WTC11 (cell line): Measurements from ENCODE around the gene RTBDN. TPM values are rescaled to one million over a fixed set of nuclear protein-coding genes. Genes with fewer than 3 reads are reported as not detected.

ENCODE experiments used
- AFF4 ChIP-seq: sonication (generic); formaldehyde crosslinking; IDR thresholded peaks from 2 replicates; pipeline ENCODE4 v1.8.1; 2023; ENCODE audit warnings: mild to moderate bottlenecking, missing genetic modification reagents, borderline replicate concordance
- E2F1 ChIP-seq: sonication (generic); formaldehyde crosslinking; IDR thresholded peaks from 2 replicates; pipeline ENCODE4 v1.8.0; 2022; ENCODE audit warnings: mild to moderate bottlenecking, missing genetic modification reagents
- ERG ChIP-seq: fragments of 250-450 bp; sonication (Bioruptor Pico); IDR thresholded peaks from 2 replicates; pipeline ENCODE4 v1.8.0; 2021; ENCODE audit warnings: mild to moderate bottlenecking
- STAT6 ChIP-seq: sonication (generic); formaldehyde crosslinking; conservative IDR thresholded peaks from 2 replicates; pipeline ENCODE4 v1.8.1; 2023; ENCODE audit warnings: mild to moderate bottlenecking, low read depth, missing genetic modification reagents, moderate library complexity
- microRNA-seq: library from miRNA; unstranded; fragments of <30 nt; microRNA quantifications from one replicate; pipeline ENCODE4 v1.2.0, GENCODE V29; 2022; ENCODE audit warnings: borderline number of aligned reads
- total RNA-seq: library from RNA; stranded (reverse); gene quantifications from 3 replicates; pipeline ENCODE4 v1.2.3, GENCODE V29; 2021

The RTBDN gene
- total RNA-seq, 1 experiment from 2014 or later: 2.4 TPM

- TF ChIP-seq STAT6 (CRISPR knock-in tag): no peak
- TF ChIP-seq AFF4: no peak
- TF ChIP-seq ERG (CRISPR knock-in tag): no peak
- no peak for TF ChIP-seq E2F1 (CRISPR knock-in tag)
These were observed 57.0 kb downstream of the RTBDN start (continued) for GRCh38 chr19:12777217-12778016.

Small RNA genes within 50 kb of the gene (microRNA-seq; reads per million reads assigned to microRNA genes)
- gene MIR5684 (not detected), gene MIR6794 (not detected)

Other genes with a start within 250 kb of the RTBDN start
- 7.3 to 7.7 TPM (median 7.6 TPM) in 3 replicates for gene ZNF490, start 223.8 kb downstream of the RTBDN start, total RNA-seq
- gene ZNF791, start 223.7 kb downstream of the RTBDN start, total RNA-seq: 21.4 to 25.9 TPM (median 23.9 TPM) in 3 replicates
- gene MAN2B1, start 167.8 kb downstream of the RTBDN start, total RNA-seq: 69.2 to 73.4 TPM (median 72.0 TPM) in 3 replicates
- gene WDR83, start 167.8 kb downstream of the RTBDN start, total RNA-seq: 21.8 to 26.3 TPM (median 23.7 TPM) in 3 replicates
- 93.3 to 115 TPM (median 104 TPM) in 3 replicates for gene DHPS, start 152.7 kb downstream of the RTBDN start, total RNA-seq
- gene GNG14, start 146.6 kb downstream of the RTBDN start, total RNA-seq: not detected in 3 replicates
- 13.7 to 16.0 TPM (median 15.2 TPM) in 3 replicates for gene FBXW9, start 137.9 kb downstream of the RTBDN start, total RNA-seq
- gene TNPO2, start 110.6 kb downstream of the RTBDN start, total RNA-seq: 90.9 to 105 TPM (median 94.4 TPM) in 3 replicates
- 165 to 172 TPM (median 167 TPM) in 3 replicates for gene TRIR, start 99.9 kb downstream of the RTBDN start, total RNA-seq
- gene GET3, start 97.1 kb downstream of the RTBDN start, total RNA-seq: 104 to 110 TPM (median 104 TPM) in 3 replicates
- 3.3 to 4.7 TPM (median 4.1 TPM) in 3 replicates for gene BEST2, start 82.8 kb downstream of the RTBDN start, total RNA-seq
- gene HOOK2, start 59.0 kb downstream of the RTBDN start, total RNA-seq: 70.0 to 83.3 TPM (median 81.4 TPM) in 3 replicates
- 6.6 to 11.5 TPM (median 10.2 TPM) in 3 replicates for gene JUNB, start 43.1 kb downstream of the RTBDN start, total RNA-seq
- gene PRDX2, start 32.8 kb downstream of the RTBDN start, total RNA-seq: 378 to 447 TPM (median 447 TPM) in 3 replicates
- 30.1 to 50.2 TPM (median 47.0 TPM) in 3 replicates for gene THSD8, start 32.5 kb downstream of the RTBDN start, total RNA-seq
- gene RNASEH2A, start 28.0 kb downstream of the RTBDN start, total RNA-seq: 71.3 to 78.2 TPM (median 72.9 TPM) in 3 replicates
- gene MAST1, start 3.9 kb upstream of the RTBDN start, total RNA-seq: 24.3 to 28.4 TPM (median 27.3 TPM) in 3 replicates
- 31.7 to 35.7 TPM (median 33.4 TPM) in 3 replicates for gene DNASE2, start 46.9 kb upstream of the RTBDN start, total RNA-seq
- 0.32 to 0.89 TPM (median 0.72 TPM) in 3 replicates for gene KLF1, start 52.6 kb upstream of the RTBDN start, total RNA-seq
- gene GCDH, start 56.6 kb upstream of the RTBDN start, total RNA-seq: 58.6 to 69.0 TPM (median 59.8 TPM) in 3 replicates
- 1.1 to 2.2 TPM (median 1.9 TPM) in 3 replicates for gene SYCE2, start 84.7 kb upstream of the RTBDN start, total RNA-seq
- 103 to 108 TPM (median 106 TPM) in 3 replicates for gene FARSA, start 99.1 kb upstream of the RTBDN start, total RNA-seq
- gene CALR, start 104.0 kb upstream of the RTBDN start, total RNA-seq: 977 to 1,088 TPM (median 978 TPM) in 3 replicates
- gene RAD23A, start 111.3 kb upstream of the RTBDN start, total RNA-seq: 84.3 to 96.6 TPM (median 96.2 TPM) in 3 replicates
- 54.4 to 57.9 TPM (median 56.1 TPM) in 3 replicates for gene GADD45GIP1, start 122.6 kb upstream of the RTBDN start, total RNA-seq
- 0.18 to 0.23 TPM (median 0.22 TPM) in 3 replicates for gene DAND5, start 135.0 kb upstream of the RTBDN start, total RNA-seq
- 0.44 to 1.5 TPM (median 1.4 TPM) in 3 replicates for gene NFIX, start 160.9 kb upstream of the RTBDN start, total RNA-seq